ENCODE results near the gene RNF167.

The RNF167 gene

DNA sequence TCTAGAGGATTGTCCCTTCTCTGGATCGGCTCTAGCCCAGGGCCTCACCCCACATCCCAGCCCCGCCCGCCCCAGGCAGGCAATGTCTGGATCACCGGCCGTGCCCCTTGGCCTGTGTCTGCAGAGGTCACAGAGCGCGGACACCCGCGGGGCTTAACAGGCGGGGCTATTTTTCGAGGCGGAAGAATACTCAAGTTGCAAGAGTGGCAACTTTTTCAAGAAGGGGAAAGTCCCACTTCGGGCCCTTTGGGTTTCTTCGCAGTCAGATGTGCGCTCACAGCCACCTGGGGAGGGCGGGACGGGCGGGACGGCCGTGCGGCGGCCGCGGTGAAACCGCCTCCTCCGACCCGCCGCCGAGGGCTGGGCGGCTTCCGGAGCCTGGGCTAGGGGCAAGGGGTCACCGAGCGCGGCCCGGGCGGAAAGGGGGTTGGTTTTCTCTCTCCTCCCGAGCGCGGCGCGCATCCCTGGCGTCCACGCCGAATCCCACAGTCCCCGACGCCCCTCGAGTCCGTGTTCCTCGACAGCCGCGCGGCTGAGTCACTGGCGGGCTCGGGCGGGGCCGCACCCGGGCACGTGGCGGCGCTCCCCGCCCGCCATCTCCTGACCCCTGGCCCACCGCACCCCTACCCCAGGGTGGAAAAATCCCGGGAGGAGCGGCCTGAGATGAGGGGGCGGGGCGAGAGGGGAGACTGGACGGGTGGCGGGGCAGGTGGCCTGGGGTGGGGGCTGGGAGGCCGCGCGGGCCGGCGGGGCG lies 9.4 kb downstream of the RNF167 start:
- Histone ChIP-seq H3K36me3 (ENCODE audit: insufficient read depth, low read length) (peaks cover 9% of the 10 kb centered on the region), H3K9ac (ENCODE audit: low read depth, low read length) (peak overlapping the region; percentile 76), H3K4me1 (ENCODE audit: insufficient read depth, low read length) (peaks cover 22% of the 10 kb centered on the region), H3K9me3 (ENCODE audit: control insufficient read depth, insufficient read depth, low read length) (no peaks in the 10 kb centered on the region)

DNA sequence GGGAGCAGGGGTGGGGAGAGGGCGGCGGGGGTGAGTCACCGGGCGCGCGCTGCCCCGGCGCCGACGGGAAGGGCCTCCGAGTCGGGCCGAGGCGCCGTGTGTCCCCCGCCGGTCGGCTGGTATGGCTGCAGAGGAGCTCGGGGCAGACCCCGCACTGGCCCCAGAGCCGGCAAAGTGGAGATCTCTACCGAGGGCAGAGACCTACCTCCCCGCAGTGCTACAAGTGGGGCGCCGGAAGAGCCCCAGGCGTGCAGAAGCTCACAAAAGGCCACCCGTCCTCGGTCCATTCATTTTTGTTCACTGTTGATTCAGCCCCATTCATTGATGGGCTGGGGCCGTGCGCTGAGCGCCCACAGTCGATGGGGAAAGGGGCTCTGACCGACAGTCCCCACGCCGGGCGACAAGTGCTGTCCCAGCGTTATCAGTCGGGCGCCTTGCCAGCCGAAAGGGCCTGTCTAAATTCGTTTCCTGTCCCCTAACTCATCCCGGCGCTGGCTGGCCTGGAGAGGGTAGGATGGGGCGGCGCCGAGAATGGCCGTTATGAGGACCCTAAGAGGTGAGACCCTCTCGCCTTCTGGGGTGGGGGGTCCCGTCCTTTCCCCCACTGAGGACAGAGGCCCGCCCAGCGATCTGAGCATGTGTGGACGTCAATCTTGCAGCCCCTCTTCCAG lies 10.1 kb downstream of the RNF167 start:
- H3K9me3 ChIP-seq (ENCODE audit: control insufficient read depth, insufficient read depth, low read length) = no peaks in the 10 kb centered on the region
- peak overlapping the region; percentile 81 for H3K9ac ChIP-seq (ENCODE audit: low read depth, low read length)
- peaks cover 16% of the 10 kb centered on the region for H3K4me1 ChIP-seq (ENCODE audit: insufficient read depth, low read length)
- peaks cover 9% of the 10 kb centered on the region for H3K36me3 ChIP-seq (ENCODE audit: insufficient read depth, low read length)

DNA sequence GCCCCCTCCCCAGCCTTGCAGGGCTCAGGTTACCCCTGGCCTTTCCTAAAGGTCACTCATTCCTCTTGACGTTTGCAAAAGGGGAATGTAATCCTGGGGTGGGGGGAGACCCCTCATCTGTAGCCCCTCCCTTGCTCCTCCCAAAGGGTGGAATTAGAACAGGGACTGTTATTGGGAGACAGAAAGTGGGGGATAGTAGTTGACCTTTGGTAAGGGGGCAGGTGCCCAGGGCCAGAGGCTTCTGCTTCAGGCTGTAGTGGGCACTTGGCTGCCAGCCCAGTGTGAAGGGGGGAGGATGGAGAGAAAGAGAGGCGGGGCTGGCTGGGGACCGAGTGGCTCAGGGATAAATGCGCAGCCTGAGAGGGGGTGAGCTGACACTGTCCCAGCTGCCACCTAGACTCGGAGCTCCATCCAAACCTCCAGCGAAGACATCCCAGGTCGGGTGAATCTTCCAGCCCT lies 10.7 kb downstream of the RNF167 start, which contains the start of gene ENO3:
ENO3 (plus strand) TSS at position 374 of the 459 bp plus-strand sequence. CDS start 711 bp downstream, outside the sequence.
- H3K9ac ChIP-seq (ENCODE audit: low read depth, low read length) = peak within 1 kb of the TSS; percentile 81
- no peaks in the 10 kb centered on the region for H3K9me3 ChIP-seq (ENCODE audit: control insufficient read depth, insufficient read depth, low read length)
- H3K4me1 ChIP-seq (ENCODE audit: insufficient read depth, low read length) = peaks cover 11% of the 10 kb centered on the region
- peaks cover 9% of the 10 kb centered on the region for H3K36me3 ChIP-seq (ENCODE audit: insufficient read depth, low read length)

DNA sequence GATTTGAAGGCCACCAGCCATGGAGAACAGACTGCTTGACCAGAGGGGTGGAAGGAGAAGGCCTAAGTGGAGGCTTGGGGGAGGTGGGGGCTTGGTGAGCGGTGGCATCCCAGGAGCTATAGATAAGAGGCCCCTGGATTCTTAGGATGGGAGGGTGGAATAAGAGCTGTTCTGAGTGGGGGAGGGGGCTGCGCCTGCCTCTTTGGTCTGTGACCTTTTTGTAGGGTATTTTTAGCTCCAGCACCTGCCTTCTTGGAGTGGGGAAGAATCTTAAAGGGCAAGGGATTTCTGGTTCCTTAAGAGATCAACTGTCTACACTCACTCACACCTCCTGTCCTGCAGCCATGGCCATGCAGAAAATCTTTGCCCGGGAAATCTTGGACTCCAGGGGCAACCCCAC lies 11.4 kb downstream of the RNF167 start:
- peaks cover 3% of the 10 kb centered on the region for H3K36me3 ChIP-seq (ENCODE audit: insufficient read depth, low read length)
- peak overlapping the region; percentile 81; the same call in 1 of the 2 replicates for H3K9ac ChIP-seq (ENCODE audit: low read depth, low read length)
- no peaks in the 10 kb centered on the region for H3K9me3 ChIP-seq (ENCODE audit: control insufficient read depth, insufficient read depth, low read length)
- H3K4me1 ChIP-seq (ENCODE audit: insufficient read depth, low read length) = peaks cover 5% of the 10 kb centered on the region; the same call in 1 of the 2 replicates

DNA sequence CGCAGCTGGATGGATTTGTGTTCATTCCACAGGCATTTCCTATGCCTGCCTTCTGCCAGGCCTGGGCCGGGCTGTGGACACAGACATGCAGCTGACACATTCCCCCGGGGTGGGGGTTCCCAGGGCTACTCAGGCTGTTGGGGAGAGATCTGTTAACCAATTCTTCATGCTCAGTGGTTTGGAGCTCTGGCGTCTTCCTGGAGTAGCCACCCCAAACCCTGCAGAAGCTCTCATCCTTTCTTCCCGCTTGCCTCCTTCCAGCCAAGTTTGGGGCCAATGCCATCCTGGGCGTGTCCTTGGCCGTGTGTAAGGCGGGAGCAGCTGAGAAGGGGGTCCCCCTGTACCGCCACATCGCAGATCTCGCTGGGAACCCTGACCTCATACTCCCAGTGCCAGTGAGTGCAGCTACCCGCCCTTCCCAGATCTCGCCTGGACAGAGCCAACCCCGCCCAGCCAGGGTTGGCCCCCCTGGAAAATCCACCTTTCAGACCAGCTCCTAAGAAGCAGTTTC lies 13.4 kb downstream of the RNF167 start:
- H3K9ac ChIP-seq (ENCODE audit: low read depth, low read length) = no peak overlapping the region
- no peaks in the 10 kb centered on the region for H3K36me3 ChIP-seq (ENCODE audit: insufficient read depth, low read length)
- H3K9me3 ChIP-seq (ENCODE audit: control insufficient read depth, insufficient read depth, low read length) = no peaks in the 10 kb centered on the region
- H3K4me1 ChIP-seq (ENCODE audit: insufficient read depth, low read length) = peaks cover 5% of the 10 kb centered on the region; the same call in 1 of the 2 replicates

DNA sequence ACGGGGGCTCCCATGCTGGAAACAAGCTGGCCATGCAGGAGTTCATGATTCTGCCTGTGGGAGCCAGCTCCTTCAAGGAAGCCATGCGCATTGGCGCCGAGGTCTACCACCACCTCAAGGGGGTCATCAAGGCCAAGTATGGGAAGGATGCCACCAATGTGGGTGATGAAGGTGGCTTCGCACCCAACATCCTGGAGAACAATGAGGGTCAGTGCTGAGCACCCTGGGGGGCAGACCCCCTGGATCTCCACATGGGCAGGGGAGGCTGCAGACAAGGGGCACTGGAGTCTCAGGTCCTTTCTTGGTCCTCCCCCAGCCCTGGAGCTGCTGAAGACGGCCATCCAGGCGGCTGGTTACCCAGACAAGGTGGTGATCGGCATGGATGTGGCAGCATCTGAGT lies 15.0 kb downstream of the RNF167 start:
- Histone ChIP-seq H3K9me3 (ENCODE audit: control insufficient read depth, insufficient read depth, low read length) (no peaks in the 10 kb centered on the region), H3K36me3 (ENCODE audit: insufficient read depth, low read length) (no peaks in the 10 kb centered on the region), H3K9ac (ENCODE audit: low read depth, low read length) (no peak overlapping the region), H3K4me1 (ENCODE audit: insufficient read depth, low read length) (peaks cover 5% of the 10 kb centered on the region; the same call in 1 of the 2 replicates)

DNA sequence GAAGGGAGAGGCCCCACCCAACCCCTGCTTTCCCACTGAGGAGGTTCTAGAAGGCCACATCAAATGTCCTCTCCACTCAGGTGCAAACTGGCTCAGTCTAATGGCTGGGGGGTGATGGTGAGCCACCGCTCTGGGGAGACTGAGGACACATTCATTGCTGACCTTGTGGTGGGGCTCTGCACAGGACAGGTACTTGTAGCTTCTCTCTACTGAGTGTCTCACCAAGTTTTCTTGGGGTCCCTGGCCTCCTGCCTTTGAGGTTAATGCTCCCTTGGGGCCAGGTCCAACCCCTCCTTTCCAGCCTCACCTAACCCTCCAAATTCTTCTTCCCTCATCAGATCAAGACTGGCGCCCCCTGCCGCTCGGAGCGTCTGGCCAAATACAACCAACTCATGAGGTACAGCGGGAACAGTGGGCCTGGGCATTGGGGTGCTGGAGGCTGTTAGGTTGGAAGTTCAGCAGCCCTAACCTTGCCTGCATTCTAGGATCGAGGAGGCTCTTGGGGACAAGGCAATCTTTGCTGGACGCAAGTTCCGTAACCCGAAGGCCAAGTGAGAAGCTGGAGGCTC lies 16.5 kb downstream of the RNF167 start:
- no peak overlapping the region for H3K9ac ChIP-seq (ENCODE audit: low read depth, low read length)
- H3K9me3 ChIP-seq (ENCODE audit: control insufficient read depth, insufficient read depth, low read length) = no peaks in the 10 kb centered on the region
- H3K36me3 ChIP-seq (ENCODE audit: insufficient read depth, low read length) = no peaks in the 10 kb centered on the region
- peaks cover 4% of the 10 kb centered on the region; the same call in 1 of the 2 replicates for H3K4me1 ChIP-seq (ENCODE audit: insufficient read depth, low read length)

DNA sequence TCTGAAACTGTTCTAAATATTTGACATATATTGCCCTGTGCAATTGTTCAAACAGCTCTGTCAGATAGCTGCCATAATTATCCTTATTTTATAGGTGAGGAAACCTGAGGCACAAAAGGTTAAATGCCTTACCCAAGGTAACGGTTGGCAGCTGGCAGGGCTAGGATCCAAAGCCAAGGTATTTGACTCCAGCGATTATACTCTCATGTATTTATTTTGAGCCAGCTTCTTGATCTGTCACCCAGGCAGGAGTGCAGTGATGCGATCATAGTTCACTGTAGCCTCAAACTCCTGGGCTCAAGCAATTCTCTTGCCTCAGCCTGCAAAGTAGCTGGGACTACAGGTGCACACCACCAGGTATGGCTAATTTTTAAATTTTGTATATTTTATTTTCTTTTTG lies 18.0 kb downstream of the RNF167 start:
- no peak overlapping the region for H3K9ac ChIP-seq (ENCODE audit: low read depth, low read length)
- no peaks in the 10 kb centered on the region; the same call in 1 of the 2 replicates for H3K4me1 ChIP-seq (ENCODE audit: insufficient read depth, low read length)
- no peaks in the 10 kb centered on the region; the same call in 1 of the 2 replicates for H3K36me3 ChIP-seq (ENCODE audit: insufficient read depth, low read length)
- H3K9me3 ChIP-seq (ENCODE audit: control insufficient read depth, insufficient read depth, low read length) = no peaks in the 10 kb centered on the region

DNA sequence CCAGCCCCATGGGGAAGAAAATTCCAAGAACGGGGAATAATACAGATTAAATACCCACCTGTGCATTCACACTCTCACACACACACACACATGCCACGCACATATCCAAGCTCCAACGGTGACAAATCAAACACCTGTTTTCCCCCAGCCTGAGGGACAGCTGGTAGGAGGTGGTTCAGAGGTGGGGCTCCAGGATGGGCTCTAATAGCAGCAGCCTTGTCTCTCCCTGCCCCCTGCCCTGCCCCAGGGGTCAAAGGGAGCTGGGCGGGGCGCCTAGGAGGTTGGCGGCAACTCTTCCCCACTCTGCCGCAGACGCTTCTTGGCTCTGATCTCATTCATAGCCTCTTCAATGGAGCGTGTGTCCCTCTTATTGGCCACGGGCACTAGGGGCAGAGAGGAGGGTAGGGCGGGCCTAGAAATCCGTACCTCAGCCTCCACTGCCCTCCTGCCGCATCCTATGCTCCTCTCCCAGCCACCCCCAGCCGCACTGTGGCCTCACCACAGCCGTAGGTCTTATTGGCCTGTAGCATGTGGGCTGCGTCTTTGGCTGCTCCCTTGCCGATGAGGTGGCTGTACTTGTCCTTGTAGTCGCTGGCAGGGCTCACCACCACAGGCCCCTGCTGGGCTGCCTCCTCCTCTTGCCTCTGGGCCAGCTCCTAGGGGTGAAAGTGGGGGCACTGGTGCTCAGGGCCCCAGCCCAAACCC lies 19.3 kb downstream of the RNF167 start:
- Histone ChIP-seq H3K9ac (ENCODE audit: low read depth, low read length) (no peak overlapping the region), H3K9me3 (ENCODE audit: control insufficient read depth, insufficient read depth, low read length) (no peaks in the 10 kb centered on the region), H3K4me1 (ENCODE audit: insufficient read depth, low read length) (no peaks in the 10 kb centered on the region; the same call in 1 of the 2 replicates), H3K36me3 (ENCODE audit: insufficient read depth, low read length) (no peaks in the 10 kb centered on the region; the same call in 1 of the 2 replicates)

DNA sequence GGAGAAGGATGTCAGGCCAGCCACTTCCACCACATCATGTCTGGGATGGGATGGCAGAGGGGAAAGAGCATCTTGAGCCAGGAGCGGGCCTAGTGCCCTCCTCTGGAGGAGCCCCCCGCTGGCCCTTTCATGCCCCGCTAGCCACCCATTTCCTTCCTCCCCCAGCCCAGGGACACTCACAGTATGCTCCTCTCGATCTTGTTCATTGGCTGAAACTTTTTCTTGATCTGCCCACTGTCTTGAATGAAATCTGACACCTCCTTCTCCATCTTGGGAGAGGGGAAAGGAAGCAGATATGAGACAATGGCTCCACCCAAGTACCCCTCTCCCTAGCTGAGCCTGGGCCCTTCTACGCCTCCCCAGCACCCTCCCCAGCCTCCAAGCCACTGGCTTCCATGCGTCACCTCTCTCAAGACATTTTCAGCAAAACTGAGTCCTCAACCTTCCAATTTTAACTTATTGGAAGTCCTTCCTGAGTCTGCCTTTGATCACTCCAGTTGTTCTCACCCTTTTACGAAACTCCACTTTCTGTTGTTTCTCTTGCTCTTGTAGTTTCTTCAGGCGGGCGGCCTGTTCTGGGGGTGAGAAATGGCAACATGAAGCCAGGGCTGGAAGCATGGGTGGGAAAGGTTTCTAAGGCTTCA lies 20.3 kb downstream of the RNF167 start:
- no peak overlapping the region for H3K9ac ChIP-seq (ENCODE audit: low read depth, low read length)
- no peaks in the 10 kb centered on the region for H3K9me3 ChIP-seq (ENCODE audit: control insufficient read depth, insufficient read depth, low read length)
- no peaks in the 10 kb centered on the region; the same call in 1 of the 2 replicates for H3K36me3 ChIP-seq (ENCODE audit: insufficient read depth, low read length)
- no peaks in the 10 kb centered on the region; the same call in 1 of the 2 replicates for H3K4me1 ChIP-seq (ENCODE audit: insufficient read depth, low read length)

DNA sequence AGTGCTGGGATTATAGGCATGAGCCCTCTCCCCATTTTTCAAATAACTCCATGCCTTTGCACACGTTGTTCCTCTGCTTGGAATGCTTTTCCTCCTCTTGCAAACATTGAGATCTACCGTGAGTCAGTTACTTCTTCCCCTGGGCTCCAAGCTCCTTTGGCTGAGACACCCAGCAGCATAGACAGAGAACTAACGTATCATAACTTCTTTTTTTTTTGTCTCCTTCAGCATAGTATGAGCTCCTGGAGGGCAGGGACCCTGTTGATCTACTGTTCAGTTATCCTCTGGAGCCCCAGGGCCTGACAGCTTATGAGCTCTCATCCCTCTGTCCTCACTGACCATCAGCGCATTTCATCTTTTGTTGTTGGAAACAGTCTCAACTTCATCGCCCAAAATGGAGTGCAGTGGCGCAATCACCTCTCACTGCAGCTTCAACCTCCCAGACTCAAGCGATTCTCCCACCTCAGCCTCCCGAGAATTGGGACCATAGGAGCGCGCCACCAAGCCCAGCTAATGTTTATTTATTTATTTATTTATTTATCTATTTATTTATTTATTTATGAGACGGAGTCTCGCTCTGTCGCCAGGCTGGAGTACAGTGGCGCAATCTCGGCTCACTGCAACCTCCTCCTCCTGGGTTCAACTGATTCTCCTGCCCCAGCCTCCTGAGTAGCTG lies 25.4 kb downstream of the RNF167 start:
- peaks cover 5% of the 10 kb centered on the region for H3K36me3 ChIP-seq (ENCODE audit: insufficient read depth, low read length)
- H3K9me3 ChIP-seq (ENCODE audit: control insufficient read depth, insufficient read depth, low read length) = no peaks in the 10 kb centered on the region
- H3K9ac ChIP-seq (ENCODE audit: low read depth, low read length) = no peak overlapping the region
- peaks cover 11% of the 10 kb centered on the region for H3K4me1 ChIP-seq (ENCODE audit: insufficient read depth, low read length)

DNA sequence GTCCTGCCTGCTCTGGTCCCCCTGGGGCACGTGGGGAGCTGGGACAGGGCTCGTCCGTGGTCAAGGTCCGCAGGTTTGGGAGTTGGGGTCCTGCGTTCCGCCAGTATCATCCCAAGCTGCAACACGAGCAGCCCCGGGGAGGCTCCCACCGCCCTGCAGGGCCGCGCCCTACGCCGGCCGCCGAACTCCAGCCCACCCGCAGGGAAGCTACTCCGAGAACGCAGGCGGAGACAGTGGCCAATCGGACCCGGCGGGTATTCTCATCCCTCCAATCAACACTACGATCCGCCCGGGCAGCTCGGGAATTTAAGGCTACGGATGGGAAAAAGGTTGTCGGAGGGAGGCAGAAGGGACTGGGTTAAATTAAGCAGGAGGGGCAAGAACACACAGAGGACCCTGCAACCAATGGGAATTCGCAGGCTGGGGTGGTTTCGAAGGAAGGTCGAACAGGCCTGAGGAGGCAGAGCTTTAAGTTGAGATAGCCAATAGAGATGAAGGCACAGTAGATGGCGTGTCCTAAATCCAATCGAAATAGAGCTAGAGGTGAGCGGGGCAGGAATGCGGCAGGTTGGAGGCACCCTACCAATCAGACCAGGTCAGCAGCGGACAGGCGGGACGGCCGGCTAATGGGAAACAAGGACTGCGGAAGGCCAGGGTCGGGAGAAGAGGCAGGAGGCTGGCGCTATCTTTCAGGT lies 26.9 kb downstream of the RNF167 start:
- no peaks in the 10 kb centered on the region for H3K9me3 ChIP-seq (ENCODE audit: control insufficient read depth, insufficient read depth, low read length)
- peak overlapping the region; percentile 73 for H3K9ac ChIP-seq (ENCODE audit: low read depth, low read length)
- peaks cover 11% of the 10 kb centered on the region for H3K4me1 ChIP-seq (ENCODE audit: insufficient read depth, low read length)
- peaks cover 5% of the 10 kb centered on the region for H3K36me3 ChIP-seq (ENCODE audit: insufficient read depth, low read length)

All from ES-I3 (cell line).